Measurements from ENCODE around the gene LRRC32. TPM values are rescaled to one million over a fixed set of nuclear protein-coding genes. Genes with fewer than 3 reads are reported as not detected.

The LRRC32 gene
- total and polyA plus RNA-seq, 2 of the 4 experiments (the other 2 are of a cell fraction) = 5.2 to 13.7 TPM

- H3K23ac ChIP-seq (ENCODE audit: low read depth, low read length) = no peak overlapping the region
- no peak overlapping the region for H2BK15ac ChIP-seq (ENCODE audit: low read depth, low read length)
- H3K79me1 ChIP-seq (ENCODE audit: low read depth in 1 of 2, low read length in 2 of 2) = no peaks in the 10 kb centered on the region
- H4K20me1 ChIP-seq (ENCODE audit: insufficient read depth, low read length) = no peaks in the 10 kb centered on the region
- H2BK120ac ChIP-seq (ENCODE audit: low read depth, low read length) = peak overlapping the region; percentile 32; the same call in 1 of the 2 replicates
- H3K27ac ChIP-seq (ENCODE audit: insufficient read depth, low read length) = peak overlapping the region; percentile 16; the same call in 1 of the 2 replicates
- no peak overlapping the region; the same call in 1 of the 2 replicates for H2AK5ac ChIP-seq (ENCODE audit: low read depth, low read length)
- intact Hi-C loops (cut with micrococcal nuclease) (no loop called here), in situ Hi-C loops (cut with MboI; ENCODE audit: low sequenced_read_pairs) (no loop called here), dilution Hi-C loops (cut with HindIII; ENCODE audit: low sequenced_read_pairs, unreplicated experiment) (no loop called here)
- peak overlapping the region; percentile 67; the same call in 1 of the 2 replicates for H2BK20ac ChIP-seq (ENCODE audit: low read depth, low read length)
- no peak overlapping the region for H4K5ac ChIP-seq (ENCODE audit: low read depth, low read length)
- no peak overlapping the region for H2AFZ ChIP-seq (replicated peaks; ENCODE audit: low read length, poor library complexity)
- DNase-seq (peak; percentile 86), ATAC-seq (ENCODE audit: low read depth) (peak; percentile 56)
- peak overlapping the region; percentile 38; the same call in 1 of the 2 replicates for H4K91ac ChIP-seq (ENCODE audit: insufficient read depth, low read depth, low read length)
- peaks cover 6% of the 10 kb centered on the region; the same call in 1 of the 2 replicates for H3K27me3 ChIP-seq (ENCODE audit: control insufficient read depth, insufficient read depth, low read length)
- no peak overlapping the region for H3K9ac ChIP-seq (ENCODE audit: low read depth, low read length)
- no peak overlapping the region for H3K14ac ChIP-seq (replicated peaks; ENCODE audit: low read depth, low read length)
- H2BK5ac ChIP-seq (ENCODE audit: low read depth, low read length, poor library complexity, severe bottlenecking) = no peak overlapping the region
- H3K9me3 ChIP-seq (ENCODE audit: control insufficient read depth, insufficient read depth, low read length) = no peaks in the 10 kb centered on the region
- no peak overlapping the region for H3K18ac ChIP-seq (ENCODE audit: low read depth, low read length)
- TF ChIP-seq NFE2L2 (IDR thresholded peaks at IDR 0.05; ENCODE audit: low read depth, low read length) (no peak), CEBPB (IDR thresholded peaks at IDR 0.05; ENCODE audit: low read depth, low read length) (peak; percentile 97)
- H3K56ac ChIP-seq (ENCODE audit: extremely low read depth, insufficient read depth, low read length) = no peak overlapping the region
- no CpG with 5 or more reads among the region's 3 CpGs for WGBS, 2 experiments (ENCODE audit: extremely low coverage in 2 of 2, insufficient read length in 1 of 2)
- H3K4me3 ChIP-seq (ENCODE audit: insufficient read depth, low read depth, low read length) = no peak overlapping the region
- CTCF ChIA-PET = interaction anchor here (0.7 kb wide), 1 partner anchor 20 kb away, joined by 8 read pairs; no protein-coding TSS in a partner anchor
- H3K9me1 ChIP-seq (ENCODE audit: insufficient read depth, low read length) = no peaks in the 10 kb centered on the region
- 0 out of 2 replicates have a peak overlapping the region, but pooled peaks have one; percentile 39 for H3K4ac ChIP-seq (ENCODE audit: low read depth, low read length)
- H3K4me2 ChIP-seq (ENCODE audit: low read depth, low read length) = no peak overlapping the region
- H3K36me3 ChIP-seq (ENCODE audit: control insufficient read depth, insufficient read depth, low read length) = no peaks in the 10 kb centered on the region
- POLR2A ChIA-PET (ENCODE audit: unreplicated experiment) = no interaction called here
- H3K4me1 ChIP-seq (ENCODE audit: control insufficient read depth, insufficient read depth, low read length) = peaks cover 5% of the 10 kb centered on the region; the same call in 1 of the 2 replicates
- H4K8ac ChIP-seq (ENCODE audit: low read depth in 2 of 2, low read length in 2 of 2) = peak overlapping the region in 1 of 2 experiments; percentile 8; a peak in 1 of 4 replicates
- no peak overlapping the region for H2AK9ac ChIP-seq (replicated peaks; ENCODE audit: low read depth, low read length, poor library complexity)
- no TSS peak for BruUV-seq (replicated peaks)
Measured at GRCh38 chr11:76690736-76691135, 20.2 kb upstream of the LRRC32 start.

Data from IMR-90 (cell line).